Measurements from ENCODE around the gene NUMB. TPM values are rescaled to one million over a fixed set of nuclear protein-coding genes. Genes with fewer than 3 reads are reported as not detected.

The NUMB gene
- total RNA-seq, 2 experiments from 2014 or later, result 44.5 to 46.4 TPM

- CTCF ChIA-PET, result interaction anchor here (0.6 to 0.7 kb wide), 2 partner anchors 170 to 284 kb away, joined by 3 to 5 read pairs; no protein-coding TSS in a partner anchor
- H3K4me1 Mint-ChIP-seq, result peaks cover 25% of the 10 kb centered on the region
- no peak for DNase-seq
- POLR2A ChIA-PET, result no interaction called here
- no peak overlapping the region for H3K4me3 Mint-ChIP-seq
- no peaks in the 10 kb centered on the region for H3K27me3 Mint-ChIP-seq
- no peaks in the 10 kb centered on the region for H3K9me3 Mint-ChIP-seq
- peaks cover 36% of the 10 kb centered on the region for H3K36me3 Mint-ChIP-seq (ENCODE audit: low read depth)
- H3K27ac Mint-ChIP-seq, result no peak overlapping the region
Measured at GRCh38 chr14:73287071-73287470, 171.3 kb downstream of the NUMB start.

GRCh38 chr14:73286598-73286997 lies 171.7 kb downstream of the NUMB start:
- H3K4me1 Mint-ChIP-seq, result peaks cover 27% of the 10 kb centered on the region
- H3K4me3 Mint-ChIP-seq, result no peak overlapping the region
- ChIA-PET POLR2A (no interaction called here), CTCF (interaction anchor here (0.6 to 1.3 kb wide), 2 partner anchors 12 to 284 kb away, joined by 5 read pairs; no protein-coding TSS in a partner anchor)
- no peaks in the 10 kb centered on the region for H3K9me3 Mint-ChIP-seq
- no peak for DNase-seq
- no peaks in the 10 kb centered on the region for H3K27me3 Mint-ChIP-seq
- no peak overlapping the region for H3K27ac Mint-ChIP-seq
- peaks cover 37% of the 10 kb centered on the region for H3K36me3 Mint-ChIP-seq (ENCODE audit: low read depth)

- peaks cover 28% of the 10 kb centered on the region for H3K4me1 Mint-ChIP-seq
Measured at GRCh38 chr14:73285979-73286378, 172.4 kb downstream of the NUMB start.

GRCh38 chr14:73283608-73284379 lies 174.6 kb downstream of the NUMB start:
- POLR2A ChIA-PET, result no interaction called here
- Mint-ChIP-seq H3K27me3 (no peaks in the 10 kb centered on the region), H3K4me1 (peaks cover 7% of the 10 kb centered on the region), H3K4me3 (no peak overlapping the region), H3K36me3 (ENCODE audit: low read depth) (peaks cover 40% of the 10 kb centered on the region), H3K9me3 (no peaks in the 10 kb centered on the region), H3K27ac (no peak overlapping the region)
- CTCF ChIA-PET, result interaction anchor here (2.4 kb wide), 1 partner anchor 11 kb away, joined by 10 read pairs; no protein-coding TSS in a partner anchor
- no peak for DNase-seq

More at GRCh38 chr14:73285979-73286378, 172.4 kb downstream of the NUMB start:
- Mint-ChIP-seq H3K27me3 (no peaks in the 10 kb centered on the region), H3K27ac (no peak overlapping the region), H3K36me3 (ENCODE audit: low read depth) (peaks cover 37% of the 10 kb centered on the region), H3K4me3 (no peak overlapping the region), H3K9me3 (no peaks in the 10 kb centered on the region)
- DNase-seq, result no peak
- CTCF ChIA-PET, result interaction anchor here (1.0 to 2.4 kb wide), 4 partner anchors 9 to 60 kb away, joined by 3 to 10 read pairs (median 5); no protein-coding TSS in a partner anchor
- POLR2A ChIA-PET, result no interaction called here

GRCh38 chr14:73280903-73281302 lies 177.4 kb downstream of the NUMB start:
- POLR2A ChIA-PET, result no interaction called here
- peaks cover 7% of the 10 kb centered on the region for H3K4me1 Mint-ChIP-seq
- no peak overlapping the region for H3K27ac Mint-ChIP-seq
- H3K36me3 Mint-ChIP-seq (ENCODE audit: low read depth), result peaks cover 38% of the 10 kb centered on the region
- no peak for DNase-seq
- H3K27me3 Mint-ChIP-seq, result no peaks in the 10 kb centered on the region
- no peaks in the 10 kb centered on the region for H3K9me3 Mint-ChIP-seq
- H3K4me3 Mint-ChIP-seq, result no peak overlapping the region
- CTCF ChIA-PET, result interaction anchor here (0.5 kb wide), 1 partner anchor 23 kb away, joined by 3 read pairs; no protein-coding TSS in a partner anchor

GRCh38 chr14:73277376-73277775 lies 181.0 kb downstream of the NUMB start:
- CTCF ChIA-PET, result no interaction called here
- POLR2A ChIA-PET, result no interaction called here
- Mint-ChIP-seq H3K27me3 (no peaks in the 10 kb centered on the region), H3K27ac (no peak overlapping the region), H3K9me3 (no peaks in the 10 kb centered on the region), H3K4me3 (no peak overlapping the region), H3K36me3 (ENCODE audit: low read depth) (peaks cover 26% of the 10 kb centered on the region), H3K4me1 (peaks cover 7% of the 10 kb centered on the region)
- no peak for DNase-seq

GRCh38 chr14:73276836-73277235 lies 181.5 kb downstream of the NUMB start:
- CTCF ChIA-PET, result no interaction called here
- H3K27me3 Mint-ChIP-seq, result no peaks in the 10 kb centered on the region
- POLR2A ChIA-PET, result no interaction called here
- no peak overlapping the region for H3K27ac Mint-ChIP-seq
- H3K4me3 Mint-ChIP-seq, result no peak overlapping the region
- peaks cover 4% of the 10 kb centered on the region for H3K4me1 Mint-ChIP-seq
- DNase-seq, result no peak
- H3K9me3 Mint-ChIP-seq, result no peaks in the 10 kb centered on the region
- H3K36me3 Mint-ChIP-seq (ENCODE audit: low read depth), result peaks cover 23% of the 10 kb centered on the region

- Mint-ChIP-seq H3K4me1 (peaks cover 6% of the 10 kb centered on the region), H3K36me3 (ENCODE audit: low read depth) (peaks cover 15% of the 10 kb centered on the region), H3K27ac (no peak overlapping the region), H3K4me3 (no peak overlapping the region), H3K9me3 (no peaks in the 10 kb centered on the region), H3K27me3 (peaks cover 11% of the 10 kb centered on the region)
- ChIA-PET CTCF (interaction anchor here (0.6 to 4.4 kb wide), 3 partner anchors 12 to 196 kb away, joined by 3 to 21 read pairs (median 5); no protein-coding TSS in a partner anchor), POLR2A (no interaction called here)
- DNase-seq, result no peak
Measured at GRCh38 chr14:73273799-73274198, 184.5 kb downstream of the NUMB start.

GRCh38 chr14:73272393-73272792 lies 186.0 kb downstream of the NUMB start:
- no peaks in the 10 kb centered on the region for H3K9me3 Mint-ChIP-seq
- H3K27ac Mint-ChIP-seq, result no peak overlapping the region
- H3K36me3 Mint-ChIP-seq (ENCODE audit: low read depth), result peaks cover 15% of the 10 kb centered on the region
- ChIA-PET POLR2A (interaction anchor here (0.6 to 1.2 kb wide), 2 partner anchors 9 to 292 kb away, joined by 3 read pairs; no protein-coding TSS in a partner anchor), CTCF (interaction anchor here (4.4 kb wide), 1 partner anchor 23 kb away, joined by 21 read pairs; no protein-coding TSS in a partner anchor)
- no peak for DNase-seq
- H3K4me3 Mint-ChIP-seq, result no peak overlapping the region
- peaks cover 11% of the 10 kb centered on the region for H3K27me3 Mint-ChIP-seq
- peaks cover 6% of the 10 kb centered on the region for H3K4me1 Mint-ChIP-seq

- peak overlapping the region; percentile 11 for H3K4me3 Mint-ChIP-seq
- no peak overlapping the region for H3K27ac Mint-ChIP-seq
- H3K27me3 Mint-ChIP-seq, result peaks cover 11% of the 10 kb centered on the region
- DNase-seq, result no peak
- CTCF ChIA-PET, result interaction anchor here (0.6 to 1.4 kb wide), 4 partner anchors 25 to 1433 kb away, joined by 4 to 5 read pairs (median 4); no protein-coding TSS in a partner anchor
- peaks cover 12% of the 10 kb centered on the region for H3K36me3 Mint-ChIP-seq (ENCODE audit: low read depth)
- POLR2A ChIA-PET, result no interaction called here
- H3K9me3 Mint-ChIP-seq, result no peaks in the 10 kb centered on the region
- peaks cover 6% of the 10 kb centered on the region for H3K4me1 Mint-ChIP-seq
Measured at GRCh38 chr14:73269729-73270531, 188.4 kb downstream of the NUMB start.

GRCh38 chr14:73267474-73267873 lies 190.9 kb downstream of the NUMB start:
- peaks cover 7% of the 10 kb centered on the region for H3K36me3 Mint-ChIP-seq (ENCODE audit: low read depth)
- H3K27me3 Mint-ChIP-seq, result peaks cover 13% of the 10 kb centered on the region
- CTCF ChIA-PET, result interaction anchor here (1.3 kb wide), 1 partner anchor 27 kb away, joined by 5 read pairs; no protein-coding TSS in a partner anchor
- H3K27ac Mint-ChIP-seq, result no peak overlapping the region
- H3K4me1 Mint-ChIP-seq, result peaks cover 6% of the 10 kb centered on the region
- no peaks in the 10 kb centered on the region for H3K9me3 Mint-ChIP-seq
- H3K4me3 Mint-ChIP-seq, result no peak overlapping the region
- POLR2A ChIA-PET, result no interaction called here
- no peak for DNase-seq

- Mint-ChIP-seq H3K36me3 (ENCODE audit: low read depth) (peaks cover 4% of the 10 kb centered on the region), H3K4me3 (no peak overlapping the region), H3K4me1 (peaks cover 6% of the 10 kb centered on the region), H3K27ac (no peak overlapping the region), H3K9me3 (no peaks in the 10 kb centered on the region), H3K27me3 (peaks cover 13% of the 10 kb centered on the region)
- ChIA-PET CTCF (no interaction called here), POLR2A (no interaction called here)
- DNase-seq, result no peak
Measured at GRCh38 chr14:73266317-73266716, 192.0 kb downstream of the NUMB start.

GRCh38 chr14:73265721-73266046 lies 192.7 kb downstream of the NUMB start:
- H3K36me3 Mint-ChIP-seq (ENCODE audit: low read depth), result peaks cover 4% of the 10 kb centered on the region
- no peak for DNase-seq
- peaks cover 10% of the 10 kb centered on the region for H3K27me3 Mint-ChIP-seq
- H3K4me1 Mint-ChIP-seq, result peaks cover 5% of the 10 kb centered on the region
- H3K27ac Mint-ChIP-seq, result no peak overlapping the region
- ChIA-PET POLR2A (no interaction called here), CTCF (no interaction called here)
- H3K4me3 Mint-ChIP-seq, result no peak overlapping the region
- no peaks in the 10 kb centered on the region for H3K9me3 Mint-ChIP-seq
